Measurements from ENCODE around the gene CDK17.

- no peak for TF ChIP-seq CTCF (IDR thresholded peaks at IDR 0.05)
- no peak for TF ChIP-seq POLR2A (IDR thresholded peaks at IDR 0.05)
- no peak for TF ChIP-seq POLR2AphosphoS5 (IDR thresholded peaks at IDR 0.05)
These were observed 25.1 kb downstream of the CDK17 start for GRCh38 chr12:96375170-96375569.
